K562 (cell line): ENCODE measurements around the gene RPS2. TPM values are rescaled to one million over a fixed set of nuclear protein-coding genes. Genes with fewer than 3 reads are reported as not detected.

Source experiments
- COPS2 ChIP-seq: fragments of 450-650 bp; conservative IDR thresholded peaks from 2 replicates; pipeline ENCODE4 v1.6.1; 2016; ENCODE audit warnings: mild to moderate bottlenecking, moderate library complexity
- CREBBP ChIP-seq: IDR thresholded peaks from one replicate; pipeline ENCODE4 v1.6.1; 2012; ENCODE audit warnings: low read depth, mild to moderate bottlenecking, control low read depth, inconsistent platforms, low read length
- DMBX1 ChIP-seq: fragments of 250-450 bp; sonication (Bioruptor Pico); IDR thresholded peaks from 2 replicates; pipeline ENCODE4 v1.8.0; 2022; ENCODE audit warnings: inconsistent platforms, mild to moderate bottlenecking, moderate library complexity, borderline replicate concordance
- ELF4 ChIP-seq: fragments of 450-650 bp; formaldehyde crosslinking; IDR thresholded peaks from 2 replicates; pipeline ENCODE4 v1.4.0; 2022; ENCODE audit warnings: missing genetic modification characterization
- GATAD2A ChIP-seq: fragments of 450-650 bp; IDR thresholded peaks from 2 replicates; pipeline ENCODE4 v1.6.1; 2017
- GTF2E2 ChIP-seq: fragments of 200-800 bp; sonication (Bioruptor generic); IDR thresholded peaks from 2 replicates; pipeline ENCODE4 v1.6.1; 2016; ENCODE audit warnings: missing genetic modification characterization, missing compliant biosample characterization
- GTF2F1 ChIP-seq: IDR thresholded peaks from 2 replicates; pipeline ENCODE4 v1.6.1; 2011; ENCODE audit warnings: low read depth, low read length, improper control_type of control experiment
- NFE2L1 ChIP-seq: fragments of 450-650 bp; IDR thresholded peaks from 2 replicates; pipeline ENCODE4 v1.6.1; 2016; ENCODE audit warnings: missing genetic modification characterization, low read depth, mild to moderate bottlenecking, missing compliant biosample characterization, moderate library complexity, borderline replicate concordance
- NFXL1 ChIP-seq: fragments of 450-650 bp; formaldehyde crosslinking; IDR thresholded peaks from 2 replicates; pipeline ENCODE4 v1.4.0; 2021; ENCODE audit warnings: mild to moderate bottlenecking
- TAF7 ChIP-seq: fragments of 450-650 bp; IDR thresholded peaks from 2 replicates; pipeline ENCODE4 v1.6.1; 2016; ENCODE audit warnings: missing genetic modification characterization, missing compliant biosample characterization
- TGIF2 ChIP-seq: sonication (generic); formaldehyde crosslinking; IDR thresholded peaks from 2 replicates; pipeline ENCODE4 v1.8.1; 2022; ENCODE audit warnings: mild to moderate bottlenecking, missing genetic modification reagents, moderate library complexity
- XRCC5 ChIP-seq: fragments of 200-400 bp; formaldehyde crosslinking; IDR thresholded peaks from 2 replicates; pipeline ENCODE4 v1.6.1; 2017; ENCODE audit warnings: low read depth, mild to moderate bottlenecking, low read length
- ZNF347 ChIP-seq: fragments of 450-650 bp; formaldehyde crosslinking; IDR thresholded peaks from 2 replicates; pipeline ENCODE4 v1.4.0; 2020; ENCODE audit warnings: low read depth, mild to moderate bottlenecking, moderate library complexity
- polyA plus RNA-seq, 8 experiments: library from polyadenylated mRNA; depleted of rRNA in 4 of 8; stranded (reverse) in 5 of 8; unstranded in 3 of 8; fragments of >200 nt; fragmentation: Nextera tagmentation in 2 of 8; fragmentation: Illumina TruSeq in 1 of 8; extraction: Ambion mirVana in 2 of 8; extraction: Trizol in 1 of 8; gene quantifications; 2 replicates each; pipeline versions ENCODE4 v1.2.1 to v1.2.3, GENCODE V29; 2011 to 2014; ENCODE audit warnings: inconsistent platforms in 1 of 8, missing spikeins in 1 of 8
- total RNA-seq, 7 experiments: library from RNA; depleted of rRNA in 6 of 7; stranded (reverse); fragments of >200 nt in 6 of 7; fragmentation: Illumina TruSeq in 2 of 7; extraction: Trizol in 2 of 7; gene quantifications; 2 replicates each; pipeline versions ENCODE4 v1.2.1 to v1.2.3, GENCODE V29; 2011 to 2021; ENCODE audit warnings: low replicate concordance in 1 of 7
- TF ChIP-seq, protein P1 (sequence below): fragments of 150-350 bp; conservative IDR thresholded peaks from 2 replicates; pipeline ENCODE4 v1.6.1; 2014; ENCODE audit warnings: low read length
- TF ChIP-seq, protein P2 (sequence below): sonication (generic); formaldehyde crosslinking; IDR thresholded peaks from 2 replicates; pipeline ENCODE4 v1.8.1; 2023; ENCODE audit warnings: mild to moderate bottlenecking, missing genetic modification reagents
- TF ChIP-seq, protein P3 (sequence below): fragments of 450-650 bp; formaldehyde crosslinking; IDR thresholded peaks from 2 replicates; pipeline ENCODE4 v1.4.0; 2020; ENCODE audit warnings: mild to moderate bottlenecking, moderate library complexity
- TF ChIP-seq, protein P4 (sequence below): conservative IDR thresholded peaks from 2 replicates; pipeline ENCODE4 v1.6.1; 2011; ENCODE audit warnings: low read depth, mild to moderate bottlenecking, low read length; ENCODE audit not compliant: control insufficient read depth
- TF ChIP-seq, protein P5 (sequence below): fragments of 450-650 bp; IDR thresholded peaks from 2 replicates; pipeline ENCODE4 v1.6.1; 2016; ENCODE audit warnings: antibody characterized with exemption

RPS2 gene
- total and polyA plus RNA-seq, 9 of the 15 experiments (the other 6 are each of a cell fraction or from before 2014, with no cell fraction given): 834 to 4,794 (median 3,793) TPM

DNA sequence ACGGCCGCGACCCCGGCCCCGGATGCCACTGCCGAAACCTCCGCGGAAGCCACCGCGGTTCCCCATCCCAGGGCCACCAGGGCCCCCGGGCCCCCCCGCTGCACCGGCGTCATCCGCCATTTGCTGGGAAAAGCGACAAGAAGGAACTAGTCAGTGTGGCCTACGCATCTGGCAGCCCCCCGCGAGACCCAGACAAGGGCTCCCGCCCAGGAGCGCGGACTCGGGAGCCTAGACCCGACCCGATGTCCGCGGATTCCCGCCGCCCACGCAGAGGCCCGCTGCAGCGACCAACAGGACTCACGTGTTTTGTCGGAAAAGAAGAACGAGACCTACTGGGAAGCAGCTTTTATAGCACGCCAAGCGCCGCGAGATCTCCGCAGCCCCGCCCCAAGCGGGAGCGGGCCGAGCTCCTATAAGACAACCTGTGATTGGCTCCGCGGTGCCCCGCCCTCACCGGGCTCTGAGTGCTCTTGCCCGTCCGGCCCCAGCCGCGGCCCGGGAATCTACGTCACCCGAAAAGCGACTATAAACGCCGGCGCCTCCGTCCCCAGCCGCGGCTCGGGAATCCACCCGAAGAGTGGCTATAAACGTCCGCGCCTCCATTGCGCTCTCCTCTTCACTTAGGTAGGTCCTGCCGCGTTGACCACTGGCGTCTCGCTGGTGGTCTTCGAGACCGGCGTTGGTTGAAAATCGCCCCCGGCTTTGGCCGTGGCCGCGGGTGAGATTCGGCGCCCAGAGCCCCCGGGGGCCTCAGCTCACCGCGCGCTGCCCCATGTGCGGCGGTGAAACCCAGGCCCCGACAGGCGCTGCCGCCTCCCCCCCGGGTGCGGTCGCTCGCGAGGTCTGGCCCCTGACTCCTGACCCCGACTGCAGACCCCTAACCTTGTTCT lies at the start of gene RPS2 (continued):
- TF ChIP-seq, protein P1, sequence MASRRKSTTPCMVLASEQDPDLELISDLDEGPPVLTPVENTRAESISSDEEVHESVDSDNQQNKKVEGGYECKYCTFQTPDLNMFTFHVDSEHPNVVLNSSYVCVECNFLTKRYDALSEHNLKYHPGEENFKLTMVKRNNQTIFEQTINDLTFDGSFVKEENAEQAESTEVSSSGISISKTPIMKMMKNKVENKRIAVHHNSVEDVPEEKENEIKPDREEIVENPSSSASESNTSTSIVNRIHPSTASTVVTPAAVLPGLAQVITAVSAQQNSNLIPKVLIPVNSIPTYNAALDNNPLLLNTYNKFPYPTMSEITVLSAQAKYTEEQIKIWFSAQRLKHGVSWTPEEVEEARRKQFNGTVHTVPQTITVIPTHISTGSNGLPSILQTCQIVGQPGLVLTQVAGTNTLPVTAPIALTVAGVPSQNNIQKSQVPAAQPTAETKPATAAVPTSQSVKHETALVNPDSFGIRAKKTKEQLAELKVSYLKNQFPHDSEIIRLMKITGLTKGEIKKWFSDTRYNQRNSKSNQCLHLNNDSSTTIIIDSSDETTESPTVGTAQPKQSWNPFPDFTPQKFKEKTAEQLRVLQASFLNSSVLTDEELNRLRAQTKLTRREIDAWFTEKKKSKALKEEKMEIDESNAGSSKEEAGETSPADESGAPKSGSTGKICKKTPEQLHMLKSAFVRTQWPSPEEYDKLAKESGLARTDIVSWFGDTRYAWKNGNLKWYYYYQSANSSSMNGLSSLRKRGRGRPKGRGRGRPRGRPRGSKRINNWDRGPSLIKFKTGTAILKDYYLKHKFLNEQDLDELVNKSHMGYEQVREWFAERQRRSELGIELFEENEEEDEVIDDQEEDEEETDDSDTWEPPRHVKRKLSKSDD: peak; percentile 62
- TF ChIP-seq, protein P2, sequence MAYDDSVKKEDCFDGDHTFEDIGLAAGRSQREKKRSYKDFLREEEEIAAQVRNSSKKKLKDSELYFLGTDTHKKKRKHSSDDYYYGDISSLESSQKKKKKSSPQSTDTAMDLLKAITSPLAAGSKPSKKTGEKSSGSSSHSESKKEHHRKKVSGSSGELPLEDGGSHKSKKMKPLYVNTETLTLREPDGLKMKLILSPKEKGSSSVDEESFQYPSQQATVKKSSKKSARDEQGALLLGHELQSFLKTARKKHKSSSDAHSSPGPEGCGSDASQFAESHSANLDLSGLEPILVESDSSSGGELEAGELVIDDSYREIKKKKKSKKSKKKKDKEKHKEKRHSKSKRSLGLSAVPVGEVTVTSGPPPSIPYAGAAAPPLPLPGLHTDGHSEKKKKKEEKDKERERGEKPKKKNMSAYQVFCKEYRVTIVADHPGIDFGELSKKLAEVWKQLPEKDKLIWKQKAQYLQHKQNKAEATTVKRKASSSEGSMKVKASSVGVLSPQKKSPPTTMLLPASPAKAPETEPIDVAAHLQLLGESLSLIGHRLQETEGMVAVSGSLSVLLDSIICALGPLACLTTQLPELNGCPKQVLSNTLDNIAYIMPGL: peak; percentile 9
- TF ChIP-seq GTF2E2 (tag) (peak; percentile 96), GTF2F1 (peak; percentile 97), TGIF2 (CRISPR knock-in tag) (peak; percentile 78), XRCC5 (peak; percentile 52), ELF4 (CRISPR knock-in tag) (no peak), GATAD2A (peak; percentile 46; the same call in 1 of the 2 replicates), TAF7 (tag) (peak; percentile 99), NFXL1 (no peak), DMBX1 (CRISPR knock-in tag) (no peak), COPS2 (no peak), NFE2L1 (tag) (no peak), CREBBP (no peak), ZNF347 (CRISPR knock-in tag) (no peak)
- TF ChIP-seq, protein P3, sequence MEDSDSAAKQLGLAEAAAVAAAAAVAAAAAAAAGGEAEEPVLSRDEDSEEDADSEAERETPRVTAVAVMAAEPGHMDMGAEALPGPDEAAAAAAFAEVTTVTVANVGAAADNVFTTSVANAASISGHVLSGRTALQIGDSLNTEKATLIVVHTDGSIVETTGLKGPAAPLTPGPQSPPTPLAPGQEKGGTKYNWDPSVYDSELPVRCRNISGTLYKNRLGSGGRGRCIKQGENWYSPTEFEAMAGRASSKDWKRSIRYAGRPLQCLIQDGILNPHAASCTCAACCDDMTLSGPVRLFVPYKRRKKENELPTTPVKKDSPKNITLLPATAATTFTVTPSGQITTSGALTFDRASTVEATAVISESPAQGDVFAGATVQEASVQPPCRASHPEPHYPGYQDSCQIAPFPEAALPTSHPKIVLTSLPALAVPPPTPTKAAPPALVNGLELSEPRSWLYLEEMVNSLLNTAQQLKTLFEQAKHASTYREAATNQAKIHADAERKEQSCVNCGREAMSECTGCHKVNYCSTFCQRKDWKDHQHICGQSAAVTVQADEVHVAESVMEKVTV (CRISPR knock-in tag): no peak
- TF ChIP-seq, protein P4, sequence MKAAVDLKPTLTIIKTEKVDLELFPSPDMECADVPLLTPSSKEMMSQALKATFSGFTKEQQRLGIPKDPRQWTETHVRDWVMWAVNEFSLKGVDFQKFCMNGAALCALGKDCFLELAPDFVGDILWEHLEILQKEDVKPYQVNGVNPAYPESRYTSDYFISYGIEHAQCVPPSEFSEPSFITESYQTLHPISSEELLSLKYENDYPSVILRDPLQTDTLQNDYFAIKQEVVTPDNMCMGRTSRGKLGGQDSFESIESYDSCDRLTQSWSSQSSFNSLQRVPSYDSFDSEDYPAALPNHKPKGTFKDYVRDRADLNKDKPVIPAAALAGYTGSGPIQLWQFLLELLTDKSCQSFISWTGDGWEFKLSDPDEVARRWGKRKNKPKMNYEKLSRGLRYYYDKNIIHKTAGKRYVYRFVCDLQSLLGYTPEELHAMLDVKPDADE: peak; percentile 71
- TF ChIP-seq, protein P5, sequence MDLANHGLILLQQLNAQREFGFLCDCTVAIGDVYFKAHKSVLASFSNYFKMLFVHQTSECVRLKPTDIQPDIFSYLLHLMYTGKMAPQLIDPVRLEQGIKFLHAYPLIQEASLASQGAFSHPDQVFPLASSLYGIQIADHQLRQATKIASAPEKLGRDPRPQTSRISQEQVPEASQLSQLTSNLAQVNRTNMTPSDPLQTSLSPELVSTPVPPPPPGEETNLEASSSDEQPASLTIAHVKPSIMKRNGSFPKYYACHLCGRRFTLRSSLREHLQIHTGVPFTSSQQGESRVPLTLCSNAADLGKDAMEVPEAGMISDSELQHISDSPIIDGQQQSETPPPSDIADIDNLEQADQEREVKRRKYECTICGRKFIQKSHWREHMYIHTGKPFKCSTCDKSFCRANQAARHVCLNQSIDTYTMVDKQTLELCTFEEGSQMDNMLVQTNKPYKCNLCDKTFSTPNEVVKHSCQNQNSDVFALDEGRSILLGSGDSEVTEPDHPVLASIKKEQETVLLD: no peak
